HG03442 (cell line): ENCODE results near the gene GDI1.
A peak's percentile ranks its signal among the peaks of the same experiment; 100 is the strongest.

Source experiments
- ATAC-seq: cut with Tn5 transposase; IDR thresholded peaks from one replicate; pipeline ENCODE4 v1.9.1; 2021; ENCODE audit warnings: mild to moderate bottlenecking, moderate library complexity; ENCODE audit not compliant: unreplicated experiment

Gene GDI1

DNA sequence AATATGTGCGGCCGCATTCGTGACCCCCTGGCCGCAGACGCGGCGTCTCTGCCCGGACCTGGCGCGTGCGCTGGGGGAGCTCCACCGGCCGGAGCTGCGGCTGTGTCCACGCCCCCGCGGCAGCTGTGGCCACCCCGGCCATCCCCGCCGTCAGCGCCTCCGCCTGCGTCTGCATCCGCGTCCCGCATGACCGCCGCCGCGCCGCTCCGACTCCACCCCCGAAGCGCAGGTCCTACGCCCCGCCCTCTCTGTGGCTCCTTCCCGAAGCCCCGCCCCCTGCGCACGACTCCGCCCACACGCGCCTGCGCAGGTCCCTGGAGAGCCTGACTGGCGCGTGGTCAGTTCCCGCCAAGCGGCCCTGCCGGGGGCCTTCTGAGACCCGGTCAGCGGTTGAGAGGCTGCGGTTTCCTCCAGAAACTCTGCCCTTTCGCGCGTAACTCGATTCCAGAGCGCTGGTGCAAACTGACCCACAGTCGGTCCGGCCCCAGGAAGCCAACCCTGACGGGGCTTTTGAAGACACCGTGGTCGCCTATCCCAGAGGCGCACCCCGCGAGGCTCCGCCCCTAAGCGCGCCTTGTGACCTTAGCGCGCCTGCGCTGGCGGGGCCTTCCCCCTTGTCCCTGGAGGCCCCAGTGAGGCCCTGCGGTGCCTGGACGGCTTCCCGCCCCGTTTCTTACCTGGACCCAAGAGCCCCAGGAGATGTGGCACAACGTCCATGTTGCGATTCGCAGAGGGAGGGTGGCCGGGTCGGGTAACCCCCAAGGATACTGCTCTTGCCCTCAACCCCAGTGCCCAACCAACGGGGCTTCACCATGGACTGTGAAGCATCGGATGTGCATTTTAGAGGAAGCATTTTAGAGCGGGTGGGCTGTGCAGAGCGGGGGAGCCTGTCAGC lies 42.0 kb downstream of the GDI1 start, which contains the start of gene LAGE3:
Gene LAGE3, minus strand, starts transcription at position 554 of the 895 bp plus-strand sequence. Its CDS starts 366 bp downstream, at position 188.
- peak; percentile 81 for ATAC-seq

DNA sequence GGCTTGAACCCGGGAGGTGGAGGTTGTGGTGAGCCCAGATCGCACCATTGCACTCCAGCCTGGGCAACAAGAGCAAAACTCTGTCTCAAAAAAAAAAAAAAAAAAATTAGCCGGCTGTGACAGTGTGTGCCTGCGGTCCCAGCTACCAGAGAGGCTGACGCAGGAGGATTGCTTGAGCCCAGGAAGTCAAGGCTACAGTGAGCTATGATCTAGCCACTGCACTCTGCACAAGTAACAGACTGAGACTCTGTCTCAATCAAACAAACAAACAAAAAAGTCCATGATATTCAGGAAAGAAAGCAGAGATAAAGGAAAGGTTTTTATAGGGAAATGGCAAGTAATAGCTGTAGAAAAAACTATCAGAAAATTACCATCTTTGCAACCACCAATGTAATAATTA lies 44.2 kb downstream of the GDI1 start:
- no peak for ATAC-seq

DNA sequence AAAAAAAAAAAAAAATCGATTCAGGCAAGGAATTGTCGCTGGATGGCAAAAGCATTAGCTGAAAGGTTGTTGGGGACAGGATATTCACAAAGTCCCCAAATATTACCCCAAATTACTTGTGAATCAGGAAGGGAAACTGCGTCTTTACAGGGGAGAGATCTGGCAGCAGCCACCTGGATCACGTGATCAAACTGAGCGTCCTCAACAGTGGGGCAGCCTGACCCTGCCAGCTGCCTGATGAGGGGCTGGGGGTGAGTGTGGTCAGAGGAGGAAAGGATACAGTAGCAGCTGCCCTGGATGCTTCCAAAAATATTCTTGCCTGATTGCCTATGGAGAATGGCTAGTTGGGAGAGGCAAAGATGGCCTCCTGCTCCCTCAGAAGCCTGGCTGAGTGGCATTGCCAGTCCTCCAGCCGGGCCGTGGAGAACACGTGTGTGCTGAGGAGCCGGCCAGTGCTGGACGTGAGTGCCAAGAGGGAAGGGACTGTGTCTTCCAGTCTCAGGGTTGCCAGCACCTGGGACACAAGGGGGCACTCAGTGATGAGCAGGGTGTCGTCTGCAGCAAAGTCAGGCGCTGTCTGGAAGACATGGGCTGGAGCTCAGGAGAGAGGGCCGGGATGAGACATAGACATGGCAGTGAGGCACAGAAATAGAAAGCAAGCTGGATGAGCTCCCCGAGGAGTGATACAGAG lies 45.1 kb downstream of the GDI1 start:
- no peak for ATAC-seq

DNA sequence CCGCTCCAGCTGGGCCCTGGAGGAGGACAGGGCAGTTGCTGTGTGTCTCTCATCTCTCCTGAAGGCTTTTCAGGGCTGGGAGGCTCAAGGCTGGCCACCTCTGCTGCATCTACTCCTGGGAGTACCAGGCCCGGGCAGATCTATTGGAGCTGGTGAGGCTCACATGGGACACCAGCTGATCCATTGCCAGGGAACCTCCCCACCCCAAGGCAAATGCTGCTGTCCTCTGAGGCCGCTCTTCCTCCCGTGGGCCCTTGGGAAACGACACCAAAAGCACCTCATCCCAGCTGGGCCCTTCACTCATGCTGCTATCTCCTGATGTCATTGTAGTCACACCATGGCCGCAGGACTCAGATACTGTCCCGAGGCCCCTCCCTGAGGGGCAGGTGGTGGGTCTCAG lies 45.8 kb downstream of the GDI1 start:
- ATAC-seq: no peak

DNA sequence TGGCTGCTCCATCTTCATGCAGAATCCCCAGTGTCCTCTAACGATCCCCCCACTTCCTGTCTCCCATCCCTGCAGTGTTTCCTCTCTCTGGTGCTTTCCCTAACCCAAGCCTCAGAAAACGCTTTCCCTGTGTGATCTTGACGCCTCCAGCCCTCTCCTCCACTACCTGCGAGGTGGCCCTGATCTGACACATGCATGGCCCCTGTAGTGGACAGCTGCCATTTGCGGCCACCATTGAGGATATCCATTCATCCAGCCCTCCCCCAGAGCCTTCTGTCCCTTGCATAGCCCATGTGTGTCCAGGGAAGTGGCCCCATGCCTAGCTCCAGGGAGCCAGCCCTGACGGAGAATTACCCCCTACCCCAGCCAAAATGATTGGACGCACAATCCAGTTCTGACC lies 46.4 kb downstream of the GDI1 start:
- no peak for ATAC-seq

DNA sequence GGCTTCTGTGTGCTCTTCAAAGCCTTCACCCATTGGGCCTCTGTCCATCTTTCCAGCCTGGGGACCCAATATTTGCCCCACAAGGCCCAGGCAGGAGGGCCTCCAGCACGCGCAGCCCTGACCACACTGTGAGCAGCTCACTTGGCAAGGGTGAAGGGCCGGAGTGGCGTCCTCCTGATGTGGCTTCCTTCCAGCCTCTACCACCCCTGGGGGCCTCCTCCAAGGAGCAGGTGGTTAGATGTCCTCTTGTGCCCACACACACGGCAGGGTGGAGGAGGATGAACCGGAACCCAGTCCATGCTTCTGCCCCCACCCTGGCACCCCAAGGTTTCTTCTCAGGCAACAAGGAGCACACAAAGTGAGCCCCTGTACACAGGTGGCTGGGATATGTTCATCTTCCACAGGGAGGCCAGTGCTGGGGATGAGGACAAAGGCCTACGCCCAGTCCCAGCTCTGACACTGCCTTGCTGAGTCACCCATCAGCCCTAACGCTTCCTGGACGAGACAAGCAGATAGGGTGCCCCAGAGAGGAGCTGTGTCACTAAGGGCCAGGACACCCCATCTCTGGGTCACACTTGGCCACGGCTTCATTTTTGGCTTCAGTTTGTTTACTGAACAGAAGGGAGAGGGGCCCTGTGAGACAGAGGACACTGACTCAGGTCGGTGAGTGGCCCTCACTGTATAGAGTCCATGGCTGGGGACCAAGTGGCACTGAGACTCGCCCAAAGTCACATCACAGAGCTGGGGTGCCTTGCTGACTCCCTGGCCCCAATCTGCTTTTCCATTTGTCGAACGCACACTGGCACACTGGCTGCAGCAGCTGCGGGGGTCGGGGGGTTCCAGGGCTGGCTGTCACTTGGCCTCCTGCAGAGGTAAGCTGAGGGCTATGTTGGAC lies 47.5 kb downstream of the GDI1 start:
- ATAC-seq: no peak

DNA sequence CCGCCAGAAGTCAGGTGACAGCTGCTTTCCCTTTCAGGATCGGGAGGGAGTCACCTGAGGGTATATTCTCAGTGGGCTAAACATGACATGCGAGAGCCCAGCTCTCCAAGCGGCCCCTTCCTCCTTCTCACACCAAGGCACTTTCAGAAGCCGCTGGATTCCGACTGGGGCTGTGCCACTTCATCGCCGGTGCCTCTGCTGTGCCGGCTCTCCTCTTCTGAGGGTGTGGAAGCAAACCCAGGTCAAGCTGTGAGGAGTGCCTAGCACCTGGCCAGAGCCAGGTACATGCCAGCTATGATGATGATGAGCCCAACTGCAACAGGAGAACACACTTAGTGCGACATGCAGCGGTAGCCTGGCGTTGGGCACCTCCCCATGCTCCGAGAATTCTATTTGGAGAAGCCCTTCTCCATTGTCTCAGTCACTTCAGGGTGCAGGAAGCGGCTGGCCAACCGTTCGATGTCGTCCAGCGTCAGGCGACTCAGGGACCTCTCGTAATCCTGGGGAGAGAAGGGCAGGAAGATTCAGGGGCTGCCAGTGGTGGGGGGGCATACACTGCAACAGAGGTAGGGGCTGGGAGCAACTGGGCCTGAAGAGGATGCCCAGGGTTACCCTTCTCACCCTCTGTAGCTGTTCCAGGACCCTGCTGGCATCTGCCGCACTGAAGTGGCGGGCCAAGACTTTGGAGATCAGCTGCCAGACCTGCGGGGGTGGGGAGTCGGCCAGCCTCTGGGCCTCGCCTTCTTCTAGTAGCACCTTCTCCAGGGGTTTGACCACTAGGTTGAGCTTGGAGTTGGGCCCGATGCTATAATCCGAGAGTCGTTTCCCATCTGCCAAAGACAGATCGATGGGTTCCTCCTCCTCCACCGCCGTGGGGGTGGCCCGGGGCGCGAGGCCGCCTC lies 48.4 kb downstream of the GDI1 start:
- no peak for ATAC-seq

DNA sequence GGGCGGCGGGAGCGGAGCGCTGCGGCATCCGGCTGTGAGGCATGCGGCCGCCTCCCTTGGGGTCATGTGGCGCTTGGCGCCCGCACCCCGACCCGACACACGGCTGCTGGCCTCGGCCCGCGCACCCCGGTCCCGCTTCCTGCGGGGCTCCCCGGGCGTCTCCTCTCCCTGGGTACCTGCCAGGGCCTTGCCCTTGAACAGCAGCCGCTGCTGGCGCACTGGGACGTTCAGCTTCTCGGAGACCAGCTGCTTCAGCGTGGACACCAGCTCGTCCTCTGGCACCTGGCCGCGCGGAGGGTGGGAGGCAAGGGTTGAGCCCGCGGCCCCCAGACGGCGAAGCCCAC lies 49.1 kb downstream of the GDI1 start:
- peak; percentile 7 for ATAC-seq

DNA sequence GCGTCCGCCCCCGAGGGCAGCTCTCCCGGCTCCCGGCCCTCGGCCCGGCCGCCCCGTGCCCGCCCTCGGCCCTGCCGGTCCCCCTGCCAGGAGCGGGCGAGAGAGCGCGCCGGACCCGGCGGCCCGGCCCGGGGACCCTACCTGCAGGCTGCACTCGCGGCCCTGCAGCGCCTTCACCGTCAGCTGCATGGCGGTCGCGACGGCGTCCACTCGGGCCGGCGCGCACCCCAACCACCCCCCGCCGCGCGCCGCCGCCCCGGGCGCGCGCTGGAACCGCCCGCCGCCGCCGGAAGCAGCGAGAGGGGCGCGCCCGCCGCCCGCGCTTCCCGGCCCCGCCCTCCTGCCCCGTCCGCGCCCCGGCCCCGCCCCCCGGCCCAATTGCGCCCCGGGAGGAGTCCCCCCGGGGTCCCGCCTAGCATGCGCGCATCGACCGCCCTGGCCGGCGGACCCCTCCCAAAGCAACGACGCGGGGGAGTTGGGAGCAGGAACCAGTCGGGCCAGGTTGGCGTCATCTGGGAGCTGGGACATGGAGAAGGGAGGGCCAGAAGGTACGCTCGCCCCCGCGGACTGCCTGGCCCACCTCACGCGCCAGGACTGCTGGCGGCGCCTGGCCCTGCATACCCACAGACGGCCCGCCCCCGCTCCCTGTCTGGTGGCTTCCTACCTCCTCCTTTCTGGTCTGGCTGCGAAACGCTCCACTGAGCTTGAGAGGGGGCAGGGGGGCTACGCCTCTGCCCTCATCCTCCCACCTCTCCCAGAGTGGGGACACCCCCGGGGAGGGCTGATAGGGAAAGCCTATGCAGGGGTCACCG lies 49.6 kb downstream of the GDI1 start, which contains the start of gene UBL4A:
Gene UBL4A, minus strand, starts transcription at position 220 of the 812 bp plus-strand sequence. Its CDS starts 31 bp downstream, at position 189.
- peak; percentile 28 for ATAC-seq

DNA sequence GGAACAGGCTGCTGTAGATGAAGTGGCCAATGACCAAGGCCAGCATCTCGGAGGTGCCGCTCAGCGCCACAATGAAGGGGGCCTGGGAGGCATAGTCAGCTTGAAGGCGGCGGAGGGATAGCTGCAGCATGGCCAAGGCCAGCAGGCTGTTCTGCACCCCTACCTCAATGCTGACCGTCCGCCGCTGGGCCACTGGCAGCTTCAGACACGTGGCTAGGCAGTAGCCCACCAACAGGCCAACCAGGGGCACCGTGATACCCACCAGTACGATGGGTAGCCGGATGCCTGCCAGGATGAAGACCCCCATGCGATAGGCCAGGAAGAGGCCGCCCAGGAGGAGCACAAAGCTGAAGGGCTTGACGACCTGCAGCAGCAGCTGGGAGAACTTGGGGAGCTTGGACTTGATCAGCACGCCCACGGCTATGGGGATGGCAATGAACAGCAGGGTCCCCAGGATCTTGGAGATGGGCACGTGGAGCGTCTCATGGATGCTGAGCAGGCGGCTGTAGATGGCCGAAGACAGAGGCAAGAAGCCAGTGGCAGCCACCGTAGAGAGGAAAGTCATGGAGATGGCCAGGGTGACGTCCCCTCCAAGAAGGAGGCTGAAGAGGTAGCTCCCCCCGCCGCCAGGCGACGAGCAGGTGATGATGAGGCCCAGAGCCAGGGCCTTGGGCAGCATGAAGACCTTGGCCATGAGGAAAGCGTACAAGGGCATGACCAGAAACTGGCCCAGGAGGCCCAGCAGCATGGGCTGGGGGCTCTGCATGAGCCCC lies 50.8 kb downstream of the GDI1 start:
- ATAC-seq: no peak

DNA sequence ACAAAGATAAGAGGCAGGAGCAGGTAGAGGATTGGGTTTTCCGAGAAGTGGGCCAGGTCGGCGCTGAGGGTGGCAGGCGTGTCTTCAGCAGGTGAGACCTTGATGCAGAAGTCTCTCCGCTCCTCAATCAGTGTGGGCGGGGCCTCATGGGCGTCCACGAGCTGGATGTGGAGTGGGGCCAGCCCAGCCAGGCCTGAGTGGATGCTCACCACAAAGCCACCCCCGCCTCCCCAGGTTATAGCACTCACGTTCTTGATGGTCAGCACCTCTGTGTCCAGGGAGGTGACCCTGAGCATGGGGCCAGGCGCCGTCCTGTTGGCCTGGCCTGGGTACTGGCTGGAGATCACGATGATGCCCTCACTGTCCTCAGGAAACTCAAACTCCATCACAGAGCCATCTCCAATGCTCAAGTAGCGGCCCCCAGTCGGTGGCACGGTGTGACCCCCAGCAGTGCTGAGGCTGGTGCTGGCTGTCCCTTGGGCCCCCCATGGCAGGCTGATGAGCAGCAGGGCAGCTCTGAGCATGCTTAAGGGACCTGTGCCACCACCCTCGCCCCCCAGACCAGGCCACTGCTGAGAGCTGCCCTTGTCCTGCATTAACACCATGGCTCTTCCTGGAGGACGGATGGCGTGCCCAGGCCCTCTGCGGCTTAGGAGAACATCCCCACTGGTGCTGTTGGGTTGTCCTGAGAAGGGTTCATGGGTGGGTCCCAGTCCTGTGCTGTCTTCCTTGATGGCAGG lies 51.6 kb downstream of the GDI1 start:
- ATAC-seq: no peak

DNA sequence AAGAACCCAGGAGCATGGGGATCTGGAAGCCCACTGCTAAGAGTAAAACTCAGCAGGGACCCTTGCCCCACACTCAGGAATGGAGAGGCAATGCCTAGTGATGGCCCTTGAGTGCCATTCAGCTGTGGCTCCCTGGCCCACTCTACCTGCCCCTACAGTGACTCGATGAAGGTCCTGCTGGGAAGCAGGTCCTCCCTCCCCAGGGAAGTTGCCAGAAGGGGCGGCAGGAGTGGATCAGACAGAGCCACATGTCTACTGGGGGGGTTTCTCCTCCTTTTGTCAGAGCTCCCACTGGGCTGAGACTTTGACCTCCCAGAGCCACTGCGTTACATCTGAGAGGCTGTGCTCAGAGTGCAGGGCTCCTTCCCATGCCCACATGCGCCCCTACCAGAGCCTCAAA lies 52.2 kb downstream of the GDI1 start:
- ATAC-seq: no peak

DNA sequence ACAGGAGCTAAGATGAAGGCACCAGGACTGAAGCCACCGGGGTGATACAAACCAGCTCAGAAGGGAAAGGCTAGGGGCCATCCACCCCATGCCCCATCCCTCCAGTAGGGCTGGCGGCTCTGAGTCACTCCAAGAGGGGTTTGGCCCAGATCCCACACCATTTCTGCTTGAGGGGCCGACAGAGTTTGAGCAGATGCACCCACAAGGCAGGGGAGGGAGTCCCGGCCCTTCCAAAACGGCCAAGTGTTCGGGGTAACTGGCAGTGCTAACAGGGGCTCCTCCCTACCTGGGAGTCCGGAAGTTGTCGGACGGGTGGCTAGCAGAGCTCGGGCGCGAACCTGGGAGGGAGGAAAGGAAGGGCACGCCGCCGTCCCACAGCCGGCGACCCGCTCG lies 53.1 kb downstream of the GDI1 start:
- peak; percentile 7 for ATAC-seq

DNA sequence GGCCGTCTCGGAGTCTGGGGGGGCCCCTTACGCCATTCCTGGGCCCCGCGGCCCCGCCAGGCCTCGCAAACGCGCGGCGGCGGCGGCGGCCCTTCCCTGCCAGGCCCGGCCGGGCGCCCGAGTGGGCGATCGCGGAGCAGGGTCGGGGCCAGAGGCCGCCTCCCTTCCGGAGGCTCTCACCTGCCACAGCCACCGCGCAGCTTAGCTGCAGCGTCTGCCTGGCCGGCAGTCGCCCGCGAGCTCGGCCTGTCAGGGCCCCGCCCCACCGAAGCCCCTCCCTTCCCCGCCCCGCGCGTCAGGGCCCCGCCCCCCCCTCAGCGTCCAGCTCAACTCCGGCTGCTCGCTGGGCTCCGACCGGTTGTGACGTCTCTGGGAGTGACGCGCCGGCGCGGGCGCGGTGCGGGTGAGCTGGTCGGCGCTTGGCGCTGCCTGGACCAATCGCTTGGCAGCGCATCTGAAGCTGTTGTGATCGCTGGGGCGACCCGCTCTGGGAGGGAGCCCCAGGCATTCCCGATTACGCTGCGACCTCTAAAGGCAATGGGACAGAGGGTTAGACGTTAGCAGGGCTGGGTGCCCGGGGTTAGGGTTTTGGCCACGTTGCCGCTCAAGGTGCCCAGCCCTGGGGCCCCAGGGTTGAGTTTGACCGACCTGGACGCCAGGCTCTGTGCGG lies 53.6 kb downstream of the GDI1 start, which contains the start of gene SLC10A3:
Gene SLC10A3, minus strand, starts transcription at position 216 of the 670 bp plus-strand sequence. CDS start 1,689 bp downstream, outside the sequence.
- peak; percentile 80 for ATAC-seq
